HG03378 (cell line): ENCODE data around the gene RGS6.

ENCODE experiments used
- ATAC-seq: cut with Tn5 transposase; IDR thresholded peaks from one replicate; pipeline ENCODE4 v1.9.1; 2021; ENCODE audit warnings: mild to moderate bottlenecking, moderate library complexity; ENCODE audit not compliant: unreplicated experiment

RGS6 gene

DNA sequence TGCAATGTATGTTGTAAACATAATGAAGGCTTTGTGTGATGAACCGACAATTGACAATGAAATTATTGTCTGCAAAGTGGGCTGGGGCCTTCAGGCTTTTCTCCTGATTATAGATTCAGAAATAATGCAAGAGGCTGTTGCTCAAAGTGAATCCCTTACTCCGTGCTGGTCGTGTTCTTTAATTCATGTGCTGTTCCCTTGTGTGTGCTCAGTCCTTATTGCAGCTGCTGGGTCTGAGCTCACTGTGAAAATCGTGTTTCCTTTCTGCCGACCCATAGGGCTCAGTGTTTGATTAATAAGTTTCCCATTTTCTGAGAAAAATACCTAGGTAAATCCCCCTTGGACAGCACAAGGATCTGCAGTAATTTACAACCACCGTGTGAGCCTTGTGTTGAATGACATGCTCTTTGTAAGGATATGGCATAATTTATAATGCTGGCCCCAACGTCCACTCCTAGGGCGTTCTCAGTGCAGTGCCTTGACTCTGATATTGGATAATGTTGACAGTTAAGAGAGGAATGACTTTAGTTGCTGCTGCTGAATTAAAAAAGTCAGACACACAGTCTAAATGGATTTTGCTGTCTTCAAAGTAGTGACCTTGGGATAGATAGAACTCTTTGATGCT lies 81.6 kb downstream of the RGS6 start:
- ATAC-seq = no peak

GRCh38 chr14:72014486-72014885 lies 82.3 kb downstream of the RGS6 start:
- no peak for ATAC-seq

DNA sequence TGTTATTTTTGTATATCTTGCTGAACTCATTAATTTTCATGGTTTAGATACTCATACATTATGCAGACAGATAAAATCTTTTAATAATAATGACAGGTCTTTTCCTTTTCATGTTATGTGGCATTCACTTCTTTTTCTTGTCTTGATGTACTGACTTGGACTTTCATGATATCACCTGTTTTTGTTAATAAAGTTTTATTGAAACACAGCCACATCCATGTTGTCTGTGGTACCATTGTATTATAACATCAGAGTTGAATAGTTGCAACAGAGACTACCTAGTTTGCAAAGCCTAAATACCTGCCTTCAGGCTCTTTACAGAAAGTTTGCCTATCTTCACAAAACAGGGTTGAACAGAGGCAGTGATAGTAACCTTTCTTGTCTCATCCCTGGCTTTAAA lies 85.1 kb downstream of the RGS6 start:
- ATAC-seq = no peak

DNA sequence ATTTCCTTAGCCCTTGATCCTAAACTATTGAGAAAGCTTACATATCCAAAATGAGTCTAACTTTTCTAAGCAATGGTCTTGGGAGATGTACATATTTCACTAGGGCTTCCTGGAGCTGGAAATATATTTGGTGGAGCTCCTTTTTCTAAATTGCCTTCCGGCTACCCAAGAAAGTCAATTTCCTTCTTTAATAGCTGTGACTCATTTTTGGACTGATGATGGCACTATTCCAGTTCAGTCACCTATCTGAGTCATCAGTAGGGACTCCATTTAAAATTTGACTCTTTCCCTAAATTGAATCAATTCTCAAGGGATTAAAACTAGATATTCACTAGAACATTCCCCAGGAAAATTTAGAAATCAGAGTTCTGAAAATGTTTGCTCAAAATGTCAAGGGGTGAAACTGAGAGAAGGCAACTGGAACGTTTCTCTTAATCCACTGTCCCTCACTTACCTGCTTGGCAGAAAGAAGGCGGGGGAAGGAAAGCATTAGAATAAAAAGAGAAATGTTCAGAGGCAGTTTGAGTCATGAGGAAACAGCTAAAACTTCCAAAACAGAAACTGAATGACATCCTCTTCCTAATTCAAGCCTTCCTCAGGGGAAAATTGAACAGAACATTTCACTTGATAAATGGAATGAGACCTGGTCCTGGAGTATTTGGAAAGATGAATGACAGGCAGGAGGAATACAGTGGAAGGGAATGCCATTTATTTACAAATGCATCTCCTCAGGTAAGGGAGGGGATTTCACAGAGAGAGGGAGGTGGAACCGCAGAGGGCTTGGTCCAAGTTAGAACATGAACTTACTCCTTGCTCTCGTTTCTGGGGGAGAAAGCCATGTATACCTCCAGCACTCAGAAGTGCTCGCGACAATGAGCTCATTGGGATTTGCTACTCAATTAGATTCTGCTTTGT lies 91.2 kb downstream of the RGS6 start:
- ATAC-seq = no peak

GRCh38 chr14:72024043-72024407 lies 91.8 kb downstream of the RGS6 start:
- ATAC-seq = no peak

DNA sequence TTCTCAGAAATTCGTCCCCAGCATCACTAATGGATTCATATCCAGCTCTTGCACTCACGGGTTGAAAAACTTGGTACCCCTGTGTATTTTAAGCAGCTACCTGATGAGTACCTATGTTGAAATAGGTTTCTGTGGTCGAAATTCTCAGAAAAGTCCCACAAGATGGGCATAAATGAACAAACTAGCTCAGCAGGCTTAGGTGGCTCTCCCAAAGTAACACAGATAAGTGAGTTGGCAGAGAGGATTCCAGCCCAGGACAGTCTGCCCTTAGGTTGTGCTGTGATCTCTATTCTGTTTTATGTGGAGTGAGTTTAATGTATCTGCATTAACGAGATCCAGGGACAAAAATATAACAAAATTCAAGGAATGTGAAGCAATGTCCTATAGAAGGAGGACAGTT lies 92.3 kb downstream of the RGS6 start:
- ATAC-seq = no peak

GRCh38 chr14:72026536-72026935 lies 94.3 kb downstream of the RGS6 start:
- no peak for ATAC-seq

GRCh38 chr14:72027061-72027460 lies 94.8 kb downstream of the RGS6 start:
- no peak for ATAC-seq

- ATAC-seq = no peak
These were observed 101.1 kb downstream of the RGS6 start for GRCh38 chr14:72033365-72033764.

- ATAC-seq = no peak
These were observed 108.3 kb downstream of the RGS6 start for GRCh38 chr14:72040528-72040927.

DNA sequence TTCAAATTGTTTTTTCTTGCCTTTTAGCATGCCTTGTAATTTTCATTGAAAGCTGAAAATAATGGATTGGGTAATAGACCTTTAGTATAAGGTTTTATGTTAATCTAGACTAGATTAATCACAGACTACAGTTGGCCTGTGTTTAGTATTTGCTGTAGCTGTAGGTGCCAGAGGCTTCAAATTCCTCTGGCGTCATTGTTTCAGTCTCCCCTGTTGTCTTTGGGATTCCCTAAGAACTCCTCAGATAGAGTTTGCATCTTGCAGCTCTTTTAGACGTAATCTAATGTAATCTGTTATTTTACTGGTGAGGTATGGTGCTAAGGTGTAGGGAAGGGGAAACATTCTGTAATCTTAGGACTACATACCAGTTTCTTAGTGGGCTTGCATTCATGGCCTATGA lies 113.0 kb downstream of the RGS6 start:
- ATAC-seq = no peak

GRCh38 chr14:72045885-72046284 lies 113.7 kb downstream of the RGS6 start:
- ATAC-seq = no peak

DNA sequence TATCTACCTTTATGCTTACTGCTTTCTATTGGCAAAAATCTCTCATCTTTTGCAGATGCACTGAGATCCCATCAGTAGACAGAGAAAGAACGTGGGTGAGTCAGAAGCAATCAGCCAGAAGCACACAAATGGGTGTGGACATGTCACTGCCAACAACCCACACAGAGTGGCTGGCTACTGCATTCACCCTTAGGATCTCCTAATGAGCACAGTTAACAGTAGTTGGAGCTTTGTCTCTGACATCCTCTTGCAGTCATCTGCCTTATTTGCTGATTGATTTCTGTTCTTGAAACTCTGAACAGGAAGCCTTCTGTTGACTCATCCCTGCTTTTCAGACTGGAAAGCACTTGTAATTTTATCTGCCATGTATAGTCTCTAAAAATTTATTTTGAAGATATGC lies 117.2 kb downstream of the RGS6 start:
- no peak for ATAC-seq

DNA sequence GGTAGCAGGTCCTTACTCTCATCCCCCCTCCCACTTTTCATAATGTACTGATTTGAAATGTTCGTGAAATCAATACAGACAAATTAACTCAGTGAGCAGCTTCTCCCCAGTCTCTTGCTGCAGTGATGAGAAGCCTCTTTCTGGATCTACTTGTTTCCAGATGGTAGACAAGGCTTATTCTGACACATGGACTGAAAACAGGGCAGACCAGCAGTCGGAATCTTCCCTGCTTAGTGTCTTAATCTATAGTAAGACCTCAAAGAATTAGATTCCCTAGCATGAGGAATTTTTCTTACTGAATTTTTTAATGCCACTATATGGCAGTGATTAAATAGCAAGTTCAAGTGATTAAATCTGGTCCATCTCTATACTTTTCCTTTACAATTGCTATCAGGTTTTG lies 120.1 kb downstream of the RGS6 start:
- no peak for ATAC-seq

GRCh38 chr14:72053651-72054050 lies 121.4 kb downstream of the RGS6 start:
- no peak for ATAC-seq

- ATAC-seq = no peak
These were observed 122.7 kb downstream of the RGS6 start for GRCh38 chr14:72054911-72055310.

DNA sequence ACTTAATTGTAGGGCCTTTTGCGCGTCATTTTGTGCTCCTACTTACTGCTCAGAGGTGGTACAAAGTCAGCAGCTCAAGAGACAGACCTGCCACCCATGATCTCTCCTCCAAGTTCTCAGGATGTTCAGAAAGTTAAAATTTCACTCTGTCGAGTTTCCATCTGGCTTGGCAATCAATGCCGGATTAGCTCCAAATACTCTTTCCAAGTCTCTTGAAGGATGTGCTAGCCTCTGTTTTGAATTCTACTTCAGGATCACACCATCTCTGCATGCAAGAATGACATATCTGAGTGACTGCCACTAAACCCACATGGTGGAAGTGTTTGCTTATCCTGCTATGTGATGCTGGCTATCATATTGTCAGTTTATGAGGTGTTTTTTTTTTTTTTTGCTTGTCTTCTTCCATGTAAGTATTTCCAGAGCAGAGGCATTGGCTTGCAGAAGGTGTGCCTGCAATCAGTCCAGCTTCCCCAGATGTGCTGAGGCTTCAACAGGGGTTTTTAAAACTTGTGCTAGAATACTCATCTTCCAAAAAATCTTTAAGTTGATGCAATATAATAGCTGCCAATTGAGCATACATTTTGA lies 125.6 kb downstream of the RGS6 start:
- no peak for ATAC-seq

DNA sequence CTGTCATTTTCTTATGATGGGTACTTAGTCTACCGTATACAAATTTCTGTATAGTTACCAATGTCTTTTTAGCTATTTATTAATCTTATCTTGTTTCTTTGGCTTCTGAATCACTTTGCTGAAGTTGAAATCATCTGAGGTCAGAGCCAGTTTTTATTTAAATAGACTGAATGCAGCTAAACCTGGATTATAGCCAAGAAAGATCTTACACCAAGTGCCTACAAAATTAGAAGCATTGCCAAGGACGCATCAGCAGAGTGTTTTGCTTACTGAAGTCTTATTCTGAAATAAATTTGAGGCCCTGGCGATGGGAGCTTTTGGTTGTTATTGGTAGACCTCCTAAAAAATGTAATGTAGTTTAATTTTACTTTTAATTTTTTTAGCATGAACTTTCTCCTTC lies 128.2 kb downstream of the RGS6 start:
- no peak for ATAC-seq

GRCh38 chr14:72060917-72061316 lies 128.7 kb downstream of the RGS6 start:
- ATAC-seq = no peak

DNA sequence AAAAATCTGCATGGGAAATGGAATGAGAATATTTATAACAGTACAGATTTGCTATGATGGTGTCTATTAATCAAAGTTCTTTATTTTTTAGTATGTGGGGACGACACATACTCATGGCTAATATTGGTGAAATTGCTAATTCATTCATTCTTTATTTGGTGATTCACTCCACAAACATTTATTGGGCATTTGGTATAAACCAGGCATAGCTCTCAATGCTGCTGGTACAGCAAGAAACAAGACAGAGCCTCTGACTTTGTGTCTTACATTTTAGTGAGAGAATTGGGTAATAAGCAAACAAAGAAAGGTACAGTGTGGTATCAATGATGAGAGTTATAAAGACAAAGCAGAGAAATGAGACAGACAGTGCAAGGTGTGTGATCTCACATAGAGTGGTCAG lies 129.5 kb downstream of the RGS6 start:
- ATAC-seq = no peak

GRCh38 chr14:72063761-72064282 lies 131.6 kb downstream of the RGS6 start:
- no peak for ATAC-seq

DNA sequence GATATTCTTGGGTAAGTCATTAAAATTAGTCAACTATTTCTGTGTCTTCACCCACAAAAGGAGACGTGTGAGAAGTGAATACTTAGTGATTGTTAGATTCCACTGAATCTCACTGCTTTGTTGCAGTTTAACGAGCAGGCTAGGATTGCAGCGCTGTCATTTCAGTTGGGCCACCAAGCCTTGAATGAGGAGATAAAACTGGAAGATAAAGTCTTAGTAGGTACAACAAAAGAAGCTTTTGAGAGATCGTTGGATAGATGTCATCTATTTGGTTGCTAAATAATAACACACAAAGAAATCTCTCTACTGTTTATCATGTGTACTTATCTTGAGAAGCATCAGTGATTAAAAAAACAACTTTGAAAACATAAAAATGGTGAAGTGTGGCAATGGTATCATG lies 132.3 kb downstream of the RGS6 start:
- ATAC-seq = no peak
